HK-2 (cell line): ENCODE results near the gene TMCO2.
"Not testable (repeated sequence)": the region's sequence is repeated elsewhere in the genome, so short reads cannot be mapped to it uniquely, and the experiment has no call there.

Experiments used
- DNase-seq: peaks from one replicate; pipeline ENCODE4 v3.0.0-alpha.2; 2018; ENCODE audit not compliant: unreplicated experiment

Gene TMCO2

GRCh38 chr1:40247655-40248054, at the start of gene TMCO2:
TMCO2 (plus strand) TSS chr1:40247937; CDS start chr1:40247994, 57 bp downstream.
- no peak for DNase-seq

DNA sequence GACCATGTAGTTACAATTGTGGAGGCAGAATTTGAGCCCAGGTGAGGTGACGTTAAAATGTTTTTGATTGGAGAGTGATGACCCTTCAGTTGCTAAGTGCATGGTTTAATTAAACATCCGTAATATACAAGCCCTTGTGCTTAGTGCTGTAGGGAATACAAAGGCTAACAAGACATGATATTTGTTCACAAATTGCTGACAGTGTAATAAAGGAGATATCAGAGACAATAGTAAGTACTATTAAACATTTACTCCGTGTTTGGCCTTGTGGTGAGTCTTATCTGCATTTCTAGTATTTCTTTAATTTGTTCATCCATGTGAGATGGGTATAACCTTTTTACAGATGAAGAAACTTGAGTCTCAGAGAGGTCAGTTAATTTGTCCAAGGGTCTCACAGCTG, 48.6 kb upstream of the TMCO2 start:
- no peak for DNase-seq

GRCh38 chr1:40204856-40205255, 42.9 kb upstream of the TMCO2 start:
- no peak for DNase-seq

- no peak for DNase-seq
Observed at GRCh38 chr1:40210511-40211204, 37.1 kb upstream of the TMCO2 start.

DNA sequence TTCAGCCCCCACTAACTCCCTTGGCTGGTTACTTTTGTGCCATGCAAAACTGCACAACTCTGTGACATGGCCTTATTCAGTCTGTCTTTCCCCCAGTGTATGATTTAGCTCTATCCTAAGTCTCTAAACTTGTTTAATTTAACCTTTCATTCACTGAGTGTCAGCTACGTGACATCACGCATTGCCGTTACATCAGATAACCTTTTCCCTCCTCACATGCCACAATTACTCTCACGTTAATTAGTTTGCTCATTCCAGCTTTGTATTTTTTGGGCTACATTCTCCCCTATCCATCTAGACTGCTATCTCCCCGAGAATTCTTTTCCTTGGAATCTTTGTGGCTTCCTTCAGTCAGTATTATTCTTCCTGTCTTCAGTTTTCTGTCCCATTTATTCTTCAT, 29.4 kb upstream of the TMCO2 start:
- no peak for DNase-seq

- DNase-seq, result not testable (repeated sequence)
Observed at GRCh38 chr1:40221471-40221905, 26.2 kb upstream of the TMCO2 start.

DNA sequence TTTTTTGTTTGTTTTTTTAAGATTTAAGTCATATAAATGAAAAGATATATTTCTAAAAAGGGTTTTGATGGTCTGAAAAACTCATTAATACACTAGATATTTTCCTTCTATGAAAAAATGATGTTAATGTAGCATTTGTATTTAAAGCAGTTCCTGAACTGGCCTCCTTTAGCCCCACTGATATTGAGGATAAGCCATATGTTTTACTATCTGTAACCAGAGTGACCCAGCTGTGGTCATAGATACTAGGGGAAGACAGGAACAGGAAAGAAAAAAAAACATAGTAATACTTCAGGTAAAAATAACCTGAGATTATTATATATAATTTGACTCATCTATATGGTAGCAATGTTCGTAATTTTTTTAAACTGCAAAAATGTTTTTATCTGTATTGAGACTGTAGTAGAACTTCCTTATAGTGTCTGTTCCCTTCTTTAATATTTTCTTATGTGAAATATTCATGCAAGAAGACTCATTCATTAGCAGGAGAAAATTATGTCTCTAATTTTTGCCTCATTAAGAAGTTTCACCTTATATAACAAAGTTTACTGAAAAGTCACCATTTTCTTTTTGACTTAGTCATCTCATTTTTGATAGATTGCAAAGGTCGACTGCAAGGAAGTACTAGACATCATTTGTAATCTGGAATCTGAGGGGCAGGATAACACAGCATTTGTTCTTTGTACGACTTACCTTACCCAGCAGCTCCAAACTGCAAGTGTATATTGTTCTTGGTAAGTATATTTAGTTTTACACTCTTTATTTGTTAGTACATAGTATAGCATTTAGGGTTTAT, 25.6 kb upstream of the TMCO2 start:
- no peak for DNase-seq

- DNase-seq, result no peak
Observed at GRCh38 chr1:40224040-40224439, 23.7 kb upstream of the TMCO2 start.

DNA sequence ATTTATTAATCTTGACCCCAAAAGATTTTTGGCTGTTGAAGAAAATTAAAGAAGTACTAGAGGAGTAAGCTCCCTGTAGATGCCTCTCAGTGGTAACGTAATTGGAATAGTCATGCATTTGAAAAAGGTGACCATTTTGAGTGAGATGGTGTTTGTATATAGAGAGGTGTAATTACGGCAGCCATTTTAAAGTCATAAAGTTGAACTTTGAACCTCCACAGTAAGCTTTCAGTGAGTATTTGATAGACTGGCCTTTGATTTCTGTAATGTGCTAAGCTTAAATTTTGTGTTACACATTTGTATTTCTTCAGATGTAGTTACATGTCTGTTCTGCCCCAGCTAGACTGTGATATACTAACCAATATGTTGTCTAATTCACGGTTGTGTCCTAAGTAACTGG, 21.5 kb upstream of the TMCO2 start:
- no peak for DNase-seq

DNA sequence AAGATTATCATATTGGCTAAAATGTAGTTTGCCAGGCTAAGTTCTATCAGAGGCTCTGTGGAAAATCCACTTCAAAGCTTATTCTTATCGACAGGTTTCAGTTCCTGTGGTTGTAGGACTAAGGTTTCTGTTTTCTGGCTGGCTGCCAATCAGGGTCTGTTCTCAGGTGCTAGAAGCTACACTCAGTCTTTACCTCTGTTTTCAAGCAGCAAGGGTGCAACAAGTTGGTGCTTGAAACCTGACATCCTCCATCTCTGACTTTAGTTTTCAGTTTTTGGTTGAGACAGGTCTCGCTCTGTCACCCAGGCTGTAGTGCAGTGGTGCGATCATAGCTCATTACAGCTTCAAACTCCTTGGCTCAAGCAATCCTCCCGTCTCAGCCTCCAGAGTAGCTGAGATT, 15.3 kb upstream of the TMCO2 start:
- DNase-seq, result no peak

- no peak for DNase-seq
Observed at GRCh38 chr1:40239626-40240025, 8.1 kb upstream of the TMCO2 start.

DNA sequence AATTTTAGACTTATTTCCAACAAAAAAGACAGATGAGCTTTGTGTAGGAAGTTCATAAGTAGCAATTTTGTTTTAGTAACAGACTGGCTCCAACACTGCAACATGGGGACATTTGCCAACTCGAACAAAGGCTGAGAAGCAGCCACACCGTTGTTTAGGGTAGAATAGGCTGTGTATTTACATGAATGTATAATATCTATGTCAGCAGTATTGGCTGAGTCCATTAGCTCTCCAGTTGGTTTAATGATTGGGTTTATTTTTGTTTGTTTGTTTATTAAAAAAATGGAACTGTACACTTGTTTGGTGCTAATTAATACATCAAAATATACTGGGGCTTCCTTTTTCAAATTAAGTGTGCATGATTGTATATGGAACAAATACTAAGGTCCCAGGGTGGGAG, 7.3 kb upstream of the TMCO2 start:
- no peak for DNase-seq

DNA sequence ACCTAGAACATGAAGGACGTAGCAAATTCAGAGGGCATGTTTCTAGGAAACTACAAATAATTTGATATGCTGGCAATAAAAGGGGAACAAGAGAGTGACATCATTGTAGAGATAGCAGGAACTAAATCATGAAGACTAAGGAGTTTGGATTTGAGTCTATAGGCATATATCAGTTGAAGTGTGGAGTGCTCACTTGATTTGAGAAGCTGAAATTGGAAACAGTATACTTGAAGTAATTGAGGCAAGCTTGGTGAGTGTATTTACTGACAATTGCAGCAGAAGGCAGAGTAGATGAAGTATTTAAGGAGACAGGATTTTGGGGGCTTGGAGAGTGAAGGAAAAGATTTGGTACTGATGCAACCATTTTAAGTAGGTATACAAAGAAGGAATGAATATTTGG, 6.4 kb upstream of the TMCO2 start:
- no peak for DNase-seq

GRCh38 chr1:40243351-40243750, 4.4 kb upstream of the TMCO2 start:
- no peak for DNase-seq

GRCh38 chr1:40244138-40244744, 3.5 kb upstream of the TMCO2 start:
- DNase-seq, result no peak

- no peak for DNase-seq
Observed at GRCh38 chr1:40245686-40246085, 2.1 kb upstream of the TMCO2 start.

GRCh38 chr1:40248412-40248811, 675 bp downstream of the TMCO2 start:
- no peak for DNase-seq

- DNase-seq, result no peak
Observed at GRCh38 chr1:40251456-40251855, 3.7 kb downstream of the TMCO2 start.

DNA sequence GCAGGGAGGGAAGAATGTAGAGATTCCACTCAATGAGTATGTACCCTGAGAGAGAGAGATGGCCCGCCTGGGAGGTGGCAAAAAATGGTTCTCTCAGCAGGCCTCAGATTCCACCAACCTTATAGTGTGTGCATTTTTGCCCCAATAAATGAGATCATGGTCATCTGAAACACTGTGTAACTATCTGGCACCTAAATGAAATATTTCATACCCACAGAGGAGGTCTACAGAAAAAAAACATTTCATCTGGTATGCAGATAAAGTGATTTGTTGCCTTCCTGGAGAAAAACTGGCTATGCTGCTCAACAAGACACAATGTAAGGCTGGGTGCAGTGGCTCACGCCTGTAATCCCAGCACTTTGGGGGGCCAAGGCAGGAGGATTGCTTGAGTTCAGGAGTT, 4.9 kb downstream of the TMCO2 start:
- DNase-seq, result no peak

GRCh38 chr1:40255231-40255630, 7.5 kb downstream of the TMCO2 start:
- DNase-seq, result no peak

- no peak for DNase-seq
Observed at GRCh38 chr1:40256401-40257084, 8.8 kb downstream of the TMCO2 start.

DNA sequence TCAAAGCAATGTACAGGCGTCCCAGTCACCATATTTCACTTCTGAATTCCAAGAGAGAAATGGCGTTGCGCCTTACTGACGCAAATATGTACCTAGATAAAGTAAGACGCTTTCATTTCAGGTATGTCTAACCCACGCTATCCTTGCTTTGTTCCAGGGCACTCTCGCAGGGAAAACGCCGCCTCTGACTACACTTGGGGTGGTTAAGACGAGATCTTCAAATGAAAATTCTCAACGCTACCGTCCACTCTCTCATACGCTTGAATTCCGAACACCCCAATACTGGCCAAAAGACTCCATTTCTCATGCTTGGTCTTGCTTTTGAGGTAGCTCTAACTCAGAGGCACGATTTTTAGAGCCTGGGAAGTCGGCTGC, 9.6 kb downstream of the TMCO2 start:
- no peak for DNase-seq
